Activated CD8-positive, alpha-beta memory T cell treated with anti-CD3 and anti-CD28 coated beads for 1 hour (primary cell): ENCODE data around the gene RNF34.

Experiments used
- DNase-seq, 2 donors: peaks; one replicate each; pipeline ENCODE4 v3.0.0-alpha.2; 2020; ENCODE audit warnings: low read depth in 1 of 2; ENCODE audit errors: extremely low read depth in 1 of 2

Gene RNF34

DNA sequence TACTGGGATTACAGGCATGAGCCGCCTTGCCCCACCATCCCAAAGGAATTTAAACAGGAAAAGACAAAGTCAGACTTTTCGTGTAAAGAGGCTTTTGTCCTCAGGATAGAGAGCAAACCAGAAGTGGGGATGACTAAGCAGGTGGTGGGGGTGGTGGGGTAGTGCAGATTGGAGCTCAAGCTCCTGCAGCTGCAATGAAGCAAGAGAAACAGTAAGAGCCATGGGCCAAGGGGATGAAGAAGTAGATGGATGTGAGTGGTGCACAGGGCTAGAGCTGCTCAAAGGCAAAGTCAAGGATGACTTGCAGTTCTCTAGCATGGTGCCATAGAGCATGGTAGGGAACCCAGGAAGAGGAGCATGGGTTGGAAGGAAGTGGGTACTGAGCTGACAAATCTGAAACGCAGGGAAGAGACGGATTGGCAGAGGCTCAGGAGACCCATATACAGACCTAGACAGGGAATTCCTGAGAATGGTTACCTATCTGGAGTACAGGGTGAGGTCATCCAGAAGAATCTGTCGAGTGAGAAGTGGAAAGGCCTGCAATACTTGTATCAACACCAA is 11.4 kb upstream of the RNF34 start:
- no peak for DNase-seq

- DNase-seq = no peak
Measured at GRCh38 chr12:121390856-121391255, 9.1 kb upstream of the RNF34 start.

DNA sequence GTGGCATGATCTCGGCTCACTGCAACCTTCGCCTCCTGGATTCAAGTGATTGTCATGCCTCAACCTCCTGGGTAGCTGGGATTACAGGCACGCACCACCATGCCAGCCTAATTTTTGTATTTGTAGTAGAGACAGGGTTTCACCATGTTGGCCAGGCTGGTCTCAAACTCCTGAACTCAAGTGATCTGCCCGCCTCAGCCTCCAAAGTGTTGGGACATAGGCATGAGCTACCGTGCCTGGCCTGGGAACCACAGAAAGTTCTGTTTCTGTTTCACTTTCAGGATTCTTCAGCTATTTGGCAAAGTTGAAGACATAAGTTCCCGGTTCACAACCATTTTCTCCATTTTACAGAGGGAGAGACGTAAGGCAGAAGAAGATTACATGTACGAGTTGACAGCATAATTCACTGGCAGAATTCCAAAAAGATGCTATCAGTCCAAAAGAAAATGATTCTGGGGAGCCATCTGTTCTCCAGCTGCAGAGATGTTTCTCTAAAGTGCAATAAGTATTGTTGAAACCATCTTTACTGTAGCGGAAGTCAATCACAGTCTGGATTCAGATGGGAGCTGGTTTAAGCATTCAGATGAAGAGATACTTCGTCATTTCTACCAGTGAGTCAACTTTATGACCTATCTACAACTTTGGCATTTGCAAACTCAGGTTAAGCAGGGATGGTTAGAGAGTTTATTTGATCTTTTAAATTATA is 8.1 kb upstream of the RNF34 start:
- no peak for DNase-seq

DNA sequence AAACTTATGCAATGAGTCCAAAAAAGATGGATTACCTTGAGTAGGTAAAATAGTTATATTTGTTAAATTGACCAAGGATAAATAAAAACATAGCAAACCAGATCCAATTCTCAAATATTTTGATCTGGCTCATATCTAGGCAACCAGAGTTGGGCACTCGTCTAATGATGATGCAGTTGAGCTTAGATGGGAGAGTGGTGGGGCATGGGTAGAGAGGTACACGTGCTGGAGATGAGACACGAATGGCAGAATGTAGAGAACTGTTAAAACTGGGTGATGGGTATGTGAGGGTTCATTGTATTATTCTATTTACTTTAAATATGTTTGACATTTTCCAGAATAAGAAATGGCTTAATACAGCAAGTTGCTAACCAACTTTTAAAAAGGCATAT is 7.6 kb upstream of the RNF34 start:
- no peak for DNase-seq

- DNase-seq = no peak
Measured at GRCh38 chr12:121397521-121397920, 2.4 kb upstream of the RNF34 start.

DNA sequence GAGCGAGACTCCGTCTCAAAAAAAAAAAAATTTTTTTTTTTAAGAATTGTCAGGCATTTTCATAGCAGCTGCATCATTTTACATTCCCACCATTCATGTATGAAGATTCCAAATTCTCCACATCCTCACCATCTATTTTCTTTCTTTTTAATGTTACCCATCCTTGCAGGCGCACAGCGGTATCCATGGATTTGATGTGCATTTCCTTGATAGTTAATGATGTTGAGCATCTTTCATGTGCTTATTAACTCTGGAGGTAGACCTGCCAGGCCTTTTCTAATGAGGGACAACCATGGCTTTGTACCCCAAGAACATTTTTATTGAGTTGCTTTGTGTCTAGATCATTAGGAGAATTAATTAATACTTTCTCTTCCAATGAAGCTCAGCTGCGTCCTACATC is 1.6 kb upstream of the RNF34 start:
- DNase-seq = no peak

GRCh38 chr12:121400332-121401139 is 618 bp downstream of the RNF34 start:
- DNase-seq = peak; percentile 12 to 33

GRCh38 chr12:121403721-121404120 is 3.8 kb downstream of the RNF34 start:
- no peak for DNase-seq

DNA sequence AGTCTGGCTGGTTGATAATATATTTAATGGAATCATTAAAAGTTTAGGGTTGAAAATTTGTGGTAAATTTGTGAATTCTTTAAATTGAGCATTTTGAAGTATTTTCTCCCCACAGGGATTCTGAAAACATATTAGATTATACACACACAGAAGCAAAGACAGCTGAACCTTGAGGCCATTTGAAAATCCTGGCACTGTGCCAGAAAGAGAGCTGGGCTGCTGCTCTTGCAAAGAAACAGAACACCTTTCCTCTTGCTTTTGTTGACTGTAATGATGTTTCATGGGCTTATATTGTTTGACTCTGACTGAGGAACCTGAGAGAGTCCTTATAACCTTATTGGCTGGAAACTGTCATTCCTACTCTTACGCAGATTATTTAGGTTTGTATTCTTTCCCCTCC is 4.8 kb downstream of the RNF34 start:
- no peak for DNase-seq

DNA sequence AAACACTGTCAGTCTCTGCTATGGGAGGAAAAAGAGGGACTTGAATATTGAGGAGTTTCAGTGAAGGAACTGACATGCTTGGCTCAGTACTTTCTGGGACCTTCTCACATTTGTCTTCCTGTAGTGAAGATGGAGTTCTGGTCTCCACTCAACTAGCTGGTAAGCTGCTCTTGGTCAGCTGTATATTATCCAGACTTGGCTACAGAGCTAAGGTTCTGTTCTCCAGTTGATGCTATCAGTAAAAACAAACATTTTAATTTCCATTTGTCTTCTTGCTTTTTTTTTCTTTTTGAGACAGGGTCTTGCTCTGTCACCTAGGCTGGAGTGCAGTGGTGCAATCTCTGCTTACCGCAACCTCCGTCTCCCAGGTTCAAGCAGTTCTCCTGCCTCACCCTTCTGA is 5.3 kb downstream of the RNF34 start:
- no peak for DNase-seq

DNA sequence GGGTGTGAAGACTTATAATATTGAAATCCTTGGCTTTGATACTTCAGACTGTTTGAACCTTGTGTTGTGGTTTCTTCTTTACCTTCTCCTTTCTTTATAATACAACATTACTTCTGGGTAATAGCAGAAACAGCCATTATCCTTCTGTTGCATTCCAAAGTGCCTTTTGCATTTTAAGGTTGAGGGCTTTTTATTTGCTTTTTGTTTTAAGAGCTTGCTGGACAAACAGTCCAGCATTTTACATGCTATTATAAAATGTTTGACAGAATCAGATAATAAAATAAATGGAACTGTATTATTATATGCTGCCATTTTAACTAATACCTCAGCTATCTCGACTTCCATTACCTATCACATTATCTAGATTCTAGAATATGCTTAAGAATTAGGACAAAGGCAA is 14.0 kb downstream of the RNF34 start:
- no peak for DNase-seq

- DNase-seq = no peak
Measured at GRCh38 chr12:121417847-121418246, 17.9 kb downstream of the RNF34 start.

DNA sequence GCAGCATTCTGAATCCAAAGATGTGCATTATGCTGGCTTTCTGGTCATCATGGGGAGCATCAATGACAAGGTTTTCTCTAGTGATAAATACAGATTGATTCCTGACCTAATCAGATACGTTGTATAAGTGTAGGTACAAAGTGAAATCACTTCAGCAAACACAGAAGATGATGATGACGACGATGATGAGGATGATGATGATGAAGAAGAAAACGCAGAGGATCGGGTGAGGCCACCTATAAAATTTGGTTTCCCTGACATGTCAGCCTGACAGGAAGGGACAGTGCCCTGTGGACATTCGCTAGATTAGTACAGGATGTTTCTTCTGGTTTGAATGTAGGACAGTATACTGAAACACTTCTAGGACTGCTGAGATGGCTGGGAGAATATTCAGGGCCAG is 20.2 kb downstream of the RNF34 start:
- no peak for DNase-seq

DNA sequence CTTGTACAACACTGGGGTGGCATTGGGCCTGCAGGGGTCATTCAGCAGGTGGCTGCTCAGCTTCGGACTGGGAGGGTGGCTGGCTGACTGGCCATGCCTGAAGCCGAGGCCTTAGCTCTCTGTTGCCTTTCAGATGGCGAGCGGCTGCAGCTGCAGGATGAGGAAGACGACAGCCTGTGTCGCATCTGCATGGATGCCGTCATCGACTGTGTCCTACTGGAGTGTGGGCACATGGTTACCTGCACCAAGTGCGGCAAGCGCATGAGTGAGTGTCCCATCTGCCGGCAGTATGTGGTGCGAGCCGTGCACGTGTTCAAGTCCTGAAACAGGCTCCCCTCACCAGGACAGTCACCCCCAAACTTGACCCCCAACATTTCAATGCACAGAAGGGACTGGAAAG is 23.3 kb downstream of the RNF34 start:
- DNase-seq = no peak

GRCh38 chr12:121423682-121424623 is 24.0 kb downstream of the RNF34 start:
- no peak for DNase-seq

DNA sequence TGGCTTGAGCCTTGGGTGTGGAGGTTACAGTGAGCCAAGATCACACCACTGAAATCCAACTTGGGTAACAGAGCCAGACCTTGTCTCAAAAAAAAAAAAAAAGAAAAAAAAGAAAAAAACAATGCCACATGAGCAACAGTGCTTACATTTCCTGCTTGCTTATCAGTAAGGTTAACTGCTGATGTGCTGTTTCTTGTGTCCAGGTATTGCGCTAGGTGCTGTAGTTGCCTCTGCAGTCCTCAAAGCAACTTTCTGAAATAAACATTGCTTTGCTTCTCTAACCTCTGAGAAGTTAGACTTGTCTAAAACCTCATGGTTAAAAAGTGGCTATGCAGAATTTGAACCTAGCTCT is 24.7 kb downstream of the RNF34 start:
- no peak for DNase-seq

DNA sequence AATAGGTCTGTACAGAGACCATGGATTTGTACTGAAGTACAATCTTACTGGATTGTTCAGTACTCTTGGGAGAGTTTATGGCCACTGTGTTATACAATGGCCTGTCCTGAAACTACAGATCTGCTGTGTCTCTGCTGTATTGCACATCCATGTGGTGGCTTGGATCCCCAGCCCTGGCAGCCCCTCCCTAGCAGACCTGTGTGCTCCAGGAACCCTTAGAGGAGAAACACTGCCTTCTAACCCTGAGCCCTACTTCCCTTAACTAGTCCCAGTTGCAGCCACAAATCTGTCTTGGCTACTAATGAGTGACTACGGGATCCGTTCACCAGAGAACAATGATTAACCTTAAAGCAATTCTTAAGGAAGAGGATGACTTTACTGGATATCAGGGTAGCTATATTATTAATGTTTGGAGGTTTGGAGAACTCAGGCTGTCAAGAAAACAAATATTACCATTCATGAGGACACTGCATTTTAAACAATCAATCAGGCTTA is 27.7 kb downstream of the RNF34 start:
- no peak for DNase-seq

GRCh38 chr12:121428883-121429282 is 29.0 kb downstream of the RNF34 start:
- no peak for DNase-seq

- DNase-seq = no peak
Measured at GRCh38 chr12:121430833-121431415, 31.0 kb downstream of the RNF34 start.

DNA sequence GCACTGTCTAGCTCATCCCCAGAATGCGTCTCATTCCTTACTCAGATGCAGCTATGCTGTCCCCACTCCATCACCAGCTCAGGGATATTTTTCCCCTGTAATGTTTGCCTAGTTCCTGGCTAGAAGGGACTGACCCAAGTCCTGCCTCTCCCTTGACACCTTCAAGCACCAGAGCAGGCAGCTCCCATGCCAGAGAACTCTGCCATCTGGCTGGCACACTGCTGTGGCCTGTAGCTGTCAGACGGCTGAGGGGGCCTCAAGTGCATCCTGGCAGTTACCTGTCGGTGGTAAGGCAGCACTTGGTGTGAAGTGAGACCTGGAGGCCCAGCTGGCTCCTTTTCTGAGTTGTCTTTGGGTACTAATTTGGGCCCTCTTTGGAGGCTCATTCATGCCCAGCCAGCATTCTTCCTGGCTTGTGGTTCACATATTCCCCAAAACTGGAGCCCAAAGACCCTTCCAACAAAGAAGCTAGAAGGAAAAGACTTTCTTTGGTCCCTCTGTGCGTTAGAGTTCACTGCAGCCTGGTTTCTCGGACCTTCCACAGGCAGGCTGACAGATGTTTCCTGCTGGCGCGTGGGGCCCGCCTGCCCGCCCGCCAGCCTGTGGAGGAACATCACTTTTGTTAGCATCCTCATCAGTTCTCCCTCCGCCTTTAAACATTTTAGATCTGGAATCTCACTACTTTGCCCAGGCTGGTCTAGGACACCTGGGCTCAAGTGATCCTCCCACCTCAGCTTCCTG is 33.0 kb downstream of the RNF34 start:
- DNase-seq = no peak
